HEK293 (cell line): ENCODE data around the gene TRAPPC2L.
A peak's percentile ranks its signal among the peaks of the same experiment; 100 is the strongest.

ENCODE experiments used
- CTCF ChIA-PET: fragments of 350-600 bp; formaldehyde crosslinking; extraction: SDS; loops from one replicate; lab custom pipeline; 2021; ENCODE audit warnings: antibody characterized with exemption; lab: Yijun Ruan, JAX
- POLR2A ChIA-PET: fragments of 300-600 bp; formaldehyde crosslinking; extraction: SDS; loops from one replicate; lab custom pipeline; 2020; ENCODE audit warnings: antibody characterized with exemption, inconsistent platforms; lab: Yijun Ruan, JAX
- H3K27ac ChIP-seq: fragments of 200-500 bp; sonication (Bioruptor generic); 2 replicates; pipeline ENCODE4 v1.5.1; 2014; ENCODE audit warnings: low read depth, low read length, control low read depth, inconsistent platforms; ENCODE audit errors: extremely low read depth
- H3K36me3 ChIP-seq, 2 experiments: fragments of 200-500 bp in 1 of 2; sonication (Bioruptor generic) in 1 of 2; 1 replicate in 1 of 2; 2 replicates in 1 of 2; pipeline ENCODE4 v1.5.1; 2014 to 2017; ENCODE audit warnings: inconsistent platforms in 2 of 2, low read length in 2 of 2; ENCODE audit not compliant: control insufficient read depth in 2 of 2, insufficient read depth in 1 of 2
- H3K4me1 ChIP-seq: fragments of 200-500 bp; sonication (Bioruptor generic); 2 replicates; pipeline ENCODE4 v1.5.1; 2014; ENCODE audit warnings: mild to moderate bottlenecking, low read length, inconsistent platforms; ENCODE audit not compliant: control insufficient read depth, insufficient read depth
- H3K4me3 ChIP-seq: 2 replicates; pipeline ENCODE4 v1.5.1; 2011; ENCODE audit warnings: low read depth, mild to moderate bottlenecking, control low read depth, low read length, moderate library complexity
- H3K9me3 ChIP-seq: fragments of 200-500 bp; sonication (Bioruptor generic); 2 replicates; pipeline ENCODE4 v1.5.1; 2014; ENCODE audit warnings: low read depth, low read length, inconsistent platforms; ENCODE audit not compliant: control insufficient read depth, insufficient read depth
- BCL11A ChIP-seq: fragments of 450-650 bp; formaldehyde crosslinking; IDR thresholded peaks from 2 replicates; pipeline ENCODE4 v1.5.1; 2016; ENCODE audit warnings: low read depth, missing biosample characterization, missing genetic modification characterization
- GLIS2 ChIP-seq: fragments of 450-650 bp; formaldehyde crosslinking; IDR thresholded peaks from 2 replicates; pipeline ENCODE4 v1.5.1; 2016; ENCODE audit warnings: missing biosample characterization, missing genetic modification characterization
- KLF1 ChIP-seq: fragments of 450-650 bp; formaldehyde crosslinking; IDR thresholded peaks from 2 replicates; pipeline ENCODE4 v1.5.1; 2016; ENCODE audit warnings: missing biosample characterization, missing genetic modification characterization
- OVOL3 ChIP-seq: fragments of 450-650 bp; formaldehyde crosslinking; IDR thresholded peaks from 2 replicates; pipeline ENCODE4 v1.5.1; 2016; ENCODE audit warnings: missing biosample characterization, missing genetic modification characterization
- SCRT2 ChIP-seq: fragments of 450-650 bp; formaldehyde crosslinking; IDR thresholded peaks from 2 replicates; pipeline ENCODE4 v1.5.1; 2016; ENCODE audit warnings: missing biosample characterization, missing genetic modification characterization
- SP2 ChIP-seq: fragments of 450-650 bp; formaldehyde crosslinking; IDR thresholded peaks from 2 replicates; pipeline ENCODE4 v1.5.1; 2016; ENCODE audit warnings: missing biosample characterization, missing genetic modification characterization
- TRIM28 ChIP-seq: IDR thresholded peaks from 2 replicates; pipeline ENCODE4 v1.6.1; 2011; ENCODE audit warnings: low read length, control low read depth, borderline replicate concordance
- WT1 ChIP-seq: fragments of 450-650 bp; formaldehyde crosslinking; IDR thresholded peaks from 2 replicates; pipeline ENCODE4 v1.5.1; 2016; ENCODE audit warnings: missing biosample characterization, missing genetic modification characterization
- ZBTB17 ChIP-seq: fragments of 450-650 bp; formaldehyde crosslinking; IDR thresholded peaks from 2 replicates; pipeline ENCODE4 v1.5.1; 2016; ENCODE audit warnings: missing biosample characterization, missing genetic modification characterization
- ZBTB48 ChIP-seq: fragments of 450-650 bp; formaldehyde crosslinking; IDR thresholded peaks from 2 replicates; pipeline ENCODE4 v1.5.1; 2016; ENCODE audit warnings: missing biosample characterization, missing genetic modification characterization
- ZBTB7A ChIP-seq: fragments of 450-650 bp; formaldehyde crosslinking; IDR thresholded peaks from 2 replicates; pipeline ENCODE4 v1.5.1; 2016; ENCODE audit warnings: low read depth, missing biosample characterization, missing genetic modification characterization
- ZIC2 ChIP-seq: fragments of 450-650 bp; formaldehyde crosslinking; IDR thresholded peaks from 2 replicates; pipeline ENCODE4 v1.5.1; 2016; ENCODE audit warnings: missing biosample characterization, missing genetic modification characterization
- ZNF214 ChIP-seq: fragments of 450-650 bp; formaldehyde crosslinking; IDR thresholded peaks from 2 replicates; pipeline ENCODE4 v1.5.1; 2017; ENCODE audit warnings: missing biosample characterization, mild to moderate bottlenecking, missing genetic modification characterization, borderline replicate concordance
- ZNF239 ChIP-seq: fragments of 450-650 bp; formaldehyde crosslinking; IDR thresholded peaks from 2 replicates; pipeline ENCODE4 v1.5.1; 2016; ENCODE audit warnings: missing biosample characterization, missing genetic modification characterization
- ZNF302 ChIP-seq: fragments of 450-650 bp; formaldehyde crosslinking; IDR thresholded peaks from 2 replicates; pipeline ENCODE4 v1.5.1; 2016; ENCODE audit warnings: missing biosample characterization, missing genetic modification characterization, low read depth
- ZNF335 ChIP-seq: fragments of 450-650 bp; formaldehyde crosslinking; conservative IDR thresholded peaks from 2 replicates; pipeline ENCODE4 v1.5.1; 2016; ENCODE audit warnings: missing biosample characterization, missing genetic modification characterization
- ZNF394 ChIP-seq: fragments of 450-650 bp; formaldehyde crosslinking; IDR thresholded peaks from 2 replicates; pipeline ENCODE4 v1.5.1; 2016; ENCODE audit warnings: missing biosample characterization, missing genetic modification characterization, mild to moderate bottlenecking, moderate library complexity, borderline replicate concordance
- ZNF416 ChIP-seq: fragments of 450-650 bp; formaldehyde crosslinking; IDR thresholded peaks from 2 replicates; pipeline ENCODE4 v1.5.1; 2016; ENCODE audit warnings: missing biosample characterization, missing genetic modification characterization
- ZNF585B ChIP-seq: fragments of 450-650 bp; formaldehyde crosslinking; IDR thresholded peaks from 2 replicates; pipeline ENCODE4 v1.5.1; 2016; ENCODE audit warnings: missing biosample characterization, missing genetic modification characterization
- ZNF600 ChIP-seq: fragments of 450-650 bp; formaldehyde crosslinking; IDR thresholded peaks from 2 replicates; pipeline ENCODE4 v1.5.1; 2016; ENCODE audit warnings: missing biosample characterization, missing genetic modification characterization
- ZNF610 ChIP-seq: fragments of 450-650 bp; formaldehyde crosslinking; IDR thresholded peaks from 2 replicates; pipeline ENCODE4 v1.5.1; 2016; ENCODE audit warnings: missing biosample characterization, missing genetic modification characterization, borderline replicate concordance
- ZNF707 ChIP-seq: fragments of 450-650 bp; formaldehyde crosslinking; IDR thresholded peaks from 2 replicates; pipeline ENCODE4 v1.5.1; 2016; ENCODE audit warnings: missing biosample characterization, missing genetic modification characterization
- ZNF792 ChIP-seq: fragments of 450-650 bp; formaldehyde crosslinking; IDR thresholded peaks from 2 replicates; pipeline ENCODE4 v1.5.1; 2016; ENCODE audit warnings: missing biosample characterization, missing genetic modification characterization
- ZNF830 ChIP-seq: fragments of 450-650 bp; IDR thresholded peaks from 2 replicates; pipeline ENCODE4 v1.5.0; 2018; ENCODE audit warnings: missing biosample characterization, missing genetic modification characterization, low read depth, mild to moderate bottlenecking, moderate library complexity
- ZSCAN30 ChIP-seq: fragments of 450-650 bp; IDR thresholded peaks from 2 replicates; pipeline ENCODE4 v1.5.1; 2018; ENCODE audit warnings: missing biosample characterization, mild to moderate bottlenecking, missing genetic modification characterization, moderate library complexity
- ZXDB ChIP-seq: fragments of 450-650 bp; formaldehyde crosslinking; IDR thresholded peaks from 2 replicates; pipeline ENCODE4 v1.5.1; 2016; ENCODE audit warnings: missing biosample characterization, missing genetic modification characterization
- TF ChIP-seq, protein P1 (sequence below): fragments of 450-650 bp; formaldehyde crosslinking; IDR thresholded peaks from 2 replicates; pipeline ENCODE4 v1.5.1; 2016; ENCODE audit warnings: missing biosample characterization, missing genetic modification characterization
- TF ChIP-seq, protein P2 (sequence below): fragments of 450-650 bp; formaldehyde crosslinking; IDR thresholded peaks from 2 replicates; pipeline ENCODE4 v1.5.1; 2017; ENCODE audit warnings: missing biosample characterization, mild to moderate bottlenecking, missing genetic modification characterization, moderate library complexity
- TF ChIP-seq, protein P3 (sequence below): fragments of 450-650 bp; formaldehyde crosslinking; IDR thresholded peaks from 2 replicates; pipeline ENCODE4 v1.5.1; 2016; ENCODE audit warnings: missing biosample characterization, missing genetic modification characterization
- TF ChIP-seq, protein P4 (sequence below): fragments of 450-650 bp; formaldehyde crosslinking; IDR thresholded peaks from 2 replicates; pipeline ENCODE4 v1.5.1; 2016; ENCODE audit warnings: missing biosample characterization, missing genetic modification characterization

Gene TRAPPC2L

DNA sequence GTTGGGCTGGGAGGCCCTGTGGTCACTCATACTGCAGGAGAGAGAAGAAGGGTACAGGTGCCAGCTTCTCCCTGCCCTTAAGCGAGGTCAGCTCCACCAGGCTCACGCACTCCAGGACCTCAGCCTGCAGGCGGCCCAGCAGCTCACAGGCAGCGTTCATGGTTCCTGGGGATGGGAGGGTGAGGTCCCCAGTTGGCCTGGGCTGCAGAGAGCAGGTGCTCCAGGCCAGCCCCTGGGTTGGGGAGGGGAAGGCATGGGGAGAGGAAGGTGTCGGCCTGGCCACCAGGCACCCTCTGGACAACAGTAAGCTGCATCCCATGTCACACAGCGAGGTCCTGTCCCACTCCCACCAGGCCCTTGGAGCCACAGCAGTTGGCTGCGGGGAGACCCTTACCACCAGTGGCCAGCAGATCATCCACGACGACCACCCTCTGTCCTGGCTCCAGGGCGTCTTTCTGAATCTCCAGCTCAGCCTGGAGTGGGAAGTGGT, 47.2 kb upstream of the TRAPPC2L start:
- peaks cover 5% of the 10 kb centered on the region for H3K4me1 ChIP-seq
- peaks cover 0 to 64% of the 10 kb centered on the region in 2 experiments; a peak in 1 of 3 replicates for H3K36me3 ChIP-seq
- peak overlapping the region; percentile 87 for H3K27ac ChIP-seq
- CTCF ChIA-PET = interaction anchor here (0.5 to 3.3 kb wide), 4 partner anchors 25 to 493 kb away, joined by 3 to 25 read pairs (median 4); no protein-coding TSS in a partner anchor
- POLR2A ChIA-PET = interaction anchor here (1.0 to 5.2 kb wide), 17 partner anchors 10 to 408 kb away, joined by 3 to 33 read pairs (median 6); partner anchors contain the start of genes CDH15, GALNS, TRAPPC2L and ZNF778
- H3K9me3 ChIP-seq = no peaks in the 10 kb centered on the region
- no peak overlapping the region for H3K4me3 ChIP-seq
- peak; percentile 51; the same call in 1 of the 2 replicates for TF ChIP-seq GLIS2 (tag by site-specific recombination)
- TF ChIP-seq, protein P1, sequence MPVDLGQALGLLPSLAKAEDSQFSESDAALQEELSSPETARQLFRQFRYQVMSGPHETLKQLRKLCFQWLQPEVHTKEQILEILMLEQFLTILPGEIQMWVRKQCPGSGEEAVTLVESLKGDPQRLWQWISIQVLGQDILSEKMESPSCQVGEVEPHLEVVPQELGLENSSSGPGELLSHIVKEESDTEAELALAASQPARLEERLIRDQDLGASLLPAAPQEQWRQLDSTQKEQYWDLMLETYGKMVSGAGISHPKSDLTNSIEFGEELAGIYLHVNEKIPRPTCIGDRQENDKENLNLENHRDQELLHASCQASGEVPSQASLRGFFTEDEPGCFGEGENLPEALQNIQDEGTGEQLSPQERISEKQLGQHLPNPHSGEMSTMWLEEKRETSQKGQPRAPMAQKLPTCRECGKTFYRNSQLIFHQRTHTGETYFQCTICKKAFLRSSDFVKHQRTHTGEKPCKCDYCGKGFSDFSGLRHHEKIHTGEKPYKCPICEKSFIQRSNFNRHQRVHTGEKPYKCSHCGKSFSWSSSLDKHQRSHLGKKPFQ (tag by site-specific recombination) = no peak
- TF ChIP-seq ZSCAN30 (tag by site-specific recombination) = 0 out of 2 replicates have a peak, but pooled peaks have one; percentile 38
- 0 out of 2 replicates have a peak, but pooled peaks have one; percentile 4 for TF ChIP-seq SP2 (tag by site-specific recombination)
- TF ChIP-seq KLF1 (tag by site-specific recombination) = peak; percentile 8; the same call in 1 of the 2 replicates
- peak; percentile 32 for TF ChIP-seq ZXDB (tag by site-specific recombination)
- TF ChIP-seq WT1 (tag by site-specific recombination) = no peak
- TF ChIP-seq BCL11A (tag by site-specific recombination) = peak; percentile 97; the same call in 1 of the 2 replicates
- peak; percentile 59 for TF ChIP-seq ZIC2 (tag by site-specific recombination)
- TF ChIP-seq ZNF302 (tag by site-specific recombination) = no peak
- TF ChIP-seq TRIM28 = 0 out of 2 replicates have a peak, but pooled peaks have one; percentile 11
- TF ChIP-seq ZBTB7A (tag by site-specific recombination) = peak; percentile 85
- TF ChIP-seq ZNF792 (tag by site-specific recombination) = peak; percentile 11; the same call in 1 of the 2 replicates
- TF ChIP-seq, protein P2, sequence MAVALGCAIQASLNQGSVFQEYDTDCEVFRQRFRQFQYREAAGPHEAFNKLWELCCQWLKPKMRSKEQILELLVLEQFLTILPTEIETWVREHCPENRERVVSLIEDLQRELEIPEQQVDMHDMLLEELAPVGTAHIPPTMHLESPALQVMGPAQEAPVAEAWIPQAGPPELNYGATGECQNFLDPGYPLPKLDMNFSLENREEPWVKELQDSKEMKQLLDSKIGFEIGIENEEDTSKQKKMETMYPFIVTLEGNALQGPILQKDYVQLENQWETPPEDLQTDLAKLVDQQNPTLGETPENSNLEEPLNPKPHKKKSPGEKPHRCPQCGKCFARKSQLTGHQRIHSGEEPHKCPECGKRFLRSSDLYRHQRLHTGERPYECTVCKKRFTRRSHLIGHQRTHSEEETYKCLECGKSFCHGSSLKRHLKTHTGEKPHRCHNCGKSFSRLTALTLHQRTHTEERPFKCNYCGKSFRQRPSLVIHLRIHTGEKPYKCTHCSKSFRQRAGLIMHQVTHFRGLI (tag by site-specific recombination) = peak; percentile 41; the same call in 1 of the 2 replicates
- TF ChIP-seq ZNF610 (tag by site-specific recombination) = no peak
- no peak for TF ChIP-seq ZNF214 (tag by site-specific recombination)
- TF ChIP-seq, protein P3, sequence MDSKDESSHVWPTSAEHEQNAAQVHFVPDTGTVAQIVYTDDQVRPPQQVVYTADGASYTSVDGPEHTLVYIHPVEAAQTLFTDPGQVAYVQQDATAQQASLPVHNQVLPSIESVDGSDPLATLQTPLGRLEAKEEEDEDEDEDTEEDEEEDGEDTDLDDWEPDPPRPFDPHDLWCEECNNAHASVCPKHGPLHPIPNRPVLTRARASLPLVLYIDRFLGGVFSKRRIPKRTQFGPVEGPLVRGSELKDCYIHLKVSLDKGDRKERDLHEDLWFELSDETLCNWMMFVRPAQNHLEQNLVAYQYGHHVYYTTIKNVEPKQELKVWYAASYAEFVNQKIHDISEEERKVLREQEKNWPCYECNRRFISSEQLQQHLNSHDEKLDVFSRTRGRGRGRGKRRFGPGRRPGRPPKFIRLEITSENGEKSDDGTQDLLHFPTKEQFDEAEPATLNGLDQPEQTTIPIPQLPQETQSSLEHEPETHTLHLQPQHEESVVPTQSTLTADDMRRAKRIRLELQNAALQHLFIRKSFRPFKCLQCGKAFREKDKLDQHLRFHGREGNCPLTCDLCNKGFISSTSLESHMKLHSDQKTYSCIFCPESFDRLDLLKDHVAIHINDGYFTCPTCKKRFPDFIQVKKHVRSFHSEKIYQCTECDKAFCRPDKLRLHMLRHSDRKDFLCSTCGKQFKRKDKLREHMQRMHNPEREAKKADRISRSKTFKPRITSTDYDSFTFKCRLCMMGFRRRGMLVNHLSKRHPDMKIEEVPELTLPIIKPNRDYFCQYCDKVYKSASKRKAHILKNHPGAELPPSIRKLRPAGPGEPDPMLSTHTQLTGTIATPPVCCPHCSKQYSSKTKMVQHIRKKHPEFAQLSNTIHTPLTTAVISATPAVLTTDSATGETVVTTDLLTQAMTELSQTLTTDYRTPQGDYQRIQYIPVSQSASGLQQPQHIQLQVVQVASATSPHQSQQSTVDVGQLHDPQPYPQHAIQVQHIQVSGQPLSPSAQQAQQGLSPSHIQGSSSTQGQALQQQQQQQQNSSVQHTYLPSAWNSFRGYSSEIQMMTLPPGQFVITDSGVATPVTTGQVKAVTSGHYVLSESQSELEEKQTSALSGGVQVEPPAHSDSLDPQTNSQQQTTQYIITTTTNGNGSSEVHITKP (tag by site-specific recombination) = no peak
- TF ChIP-seq ZNF335 (tag by site-specific recombination) = peak; percentile 35
- TF ChIP-seq ZNF600 (tag by site-specific recombination) = peak; percentile 60; the same call in 1 of the 2 replicates
- TF ChIP-seq ZNF239 (tag by site-specific recombination) = no peak
- TF ChIP-seq ZBTB48 (tag by site-specific recombination) = 0 out of 2 replicates have a peak, but pooled peaks have one; percentile 8
- no peak for TF ChIP-seq SCRT2 (tag by site-specific recombination)
- no peak for TF ChIP-seq ZNF707 (tag by site-specific recombination)
- TF ChIP-seq ZNF585B = no peak
- TF ChIP-seq OVOL3 (tag by site-specific recombination) = no peak
- no peak for TF ChIP-seq ZNF416 (tag by site-specific recombination)
- peak; percentile 37; the same call in 1 of the 2 replicates for TF ChIP-seq ZBTB17
- TF ChIP-seq, protein P4, sequence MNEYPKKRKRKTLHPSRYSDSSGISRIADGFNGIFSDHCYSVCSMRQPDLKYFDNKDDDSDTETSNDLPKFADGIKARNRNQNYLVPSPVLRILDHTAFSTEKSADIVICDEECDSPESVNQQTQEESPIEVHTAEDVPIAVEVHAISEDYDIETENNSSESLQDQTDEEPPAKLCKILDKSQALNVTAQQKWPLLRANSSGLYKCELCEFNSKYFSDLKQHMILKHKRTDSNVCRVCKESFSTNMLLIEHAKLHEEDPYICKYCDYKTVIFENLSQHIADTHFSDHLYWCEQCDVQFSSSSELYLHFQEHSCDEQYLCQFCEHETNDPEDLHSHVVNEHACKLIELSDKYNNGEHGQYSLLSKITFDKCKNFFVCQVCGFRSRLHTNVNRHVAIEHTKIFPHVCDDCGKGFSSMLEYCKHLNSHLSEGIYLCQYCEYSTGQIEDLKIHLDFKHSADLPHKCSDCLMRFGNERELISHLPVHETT = no peak
- peak; percentile 81 for TF ChIP-seq ZNF394 (tag by site-specific recombination)
- TF ChIP-seq ZNF830 (tag by site-specific recombination) = no peak
